Lower leg skin (tissue), 4 donors: ENCODE measurements around the gene PAQR4. TPM values are rescaled to one million over a fixed set of nuclear protein-coding genes. Genes with fewer than 3 reads are reported as not detected.

ENCODE experiments used
- DNase-seq, 2 donors: peaks; one replicate each; pipeline ENCODE4 v3.0.0-alpha.2; 2019; ENCODE audit warnings: low spot score in 2 of 2
- H3K4me3 ChIP-seq: fragments of 200-600 bp; sonication (generic); 2 replicates; pipeline ENCODE4 v1.5.1; 2017; ENCODE audit warnings: mild to moderate bottlenecking, low read depth; ENCODE audit not compliant: poor library complexity, severe bottlenecking
- CTCF ChIP-seq, 3 donors: fragments of 450-650 bp; IDR thresholded peaks; one replicate each; pipeline ENCODE4 v1.5.1; 2016; ENCODE audit warnings: antibody characterized with exemption in 3 of 3, mild to moderate bottlenecking in 3 of 3, moderate library complexity in 2 of 3
- POLR2A ChIP-seq, 2 donors: fragments of 450-650 bp; IDR thresholded peaks; one replicate each; pipeline ENCODE4 v1.6.1; 2016 to 2017; ENCODE audit warnings: antibody characterized with exemption in 2 of 2, mild to moderate bottlenecking in 1 of 2, moderate library complexity in 1 of 2
- WGBS, 2 donors: methylation state at CpG; one replicate each; pipeline ENCODE4 v1.1.5; 2018; 5-methylcytosine and 5-hydroxymethylcytosine counted together
- intact Hi-C: fragments of 100-400 bp; cut with DNase I; formaldehyde crosslinking; loops from one replicate; pipeline ENCODE4 v1.15.0; 2023; ENCODE audit warnings: low total_unique reads
- total RNA-seq, 4 donors: library from RNA; depleted of rRNA; stranded (reverse); fragments of >200 nt; gene quantifications; one replicate each; pipeline ENCODE4 v1.1.0, GENCODE V29; 2016

Gene PAQR4
- total RNA-seq, 4 donors from 2014 or later = 6.2 to 17.9 (median 10.6) TPM

GRCh38 chr16:2983706-2984136, 14.6 kb downstream of the PAQR4 start:
- WGBS, 2 donors = 9 to 16% methylated on average over 23 to 42 of the region's 42 CpGs
- no peak overlapping the region for H3K4me3 ChIP-seq
- no peak for TF ChIP-seq POLR2A (IDR thresholded peaks at IDR 0.05)
- no peak for TF ChIP-seq CTCF (IDR thresholded peaks at IDR 0.05)
- peak; percentile 68 to 95 for DNase-seq
- intact Hi-C loops = no loop called here

GRCh38 chr16:2985462-2985861, 16.3 kb downstream of the PAQR4 start:
- intact Hi-C loops = no loop called here
- no peak for DNase-seq
- TF ChIP-seq POLR2A (IDR thresholded peaks at IDR 0.05) = no peak
- no peak for TF ChIP-seq CTCF (IDR thresholded peaks at IDR 0.05)
- H3K4me3 ChIP-seq = no peak overlapping the region
- WGBS, 2 donors = 58 to 61% methylated on average over 9 of the region's 9 CpGs

GRCh38 chr16:2985893-2986355, 16.8 kb downstream of the PAQR4 start:
- no peak for TF ChIP-seq CTCF (IDR thresholded peaks at IDR 0.05)
- TF ChIP-seq POLR2A (IDR thresholded peaks at IDR 0.05) = no peak
- no peak for DNase-seq
- no peak overlapping the region for H3K4me3 ChIP-seq
- intact Hi-C loops = no loop called here
- WGBS, 2 donors = 50 to 72% methylated on average over 5 to 15 of the region's 15 CpGs

GRCh38 chr16:2986623-2987188, 17.6 kb downstream of the PAQR4 start:
- no peak for DNase-seq
- no peak overlapping the region for H3K4me3 ChIP-seq
- no peak for TF ChIP-seq CTCF (IDR thresholded peaks at IDR 0.05)
- TF ChIP-seq POLR2A (IDR thresholded peaks at IDR 0.05) = no peak
- intact Hi-C loops = no loop called here
- 59 to 64% methylated on average over 14 to 15 of the region's 17 CpGs for WGBS, 2 donors

- intact Hi-C loops = no loop called here
Measured at GRCh38 chr16:2987286-2987685, 18.1 kb downstream of the PAQR4 start.

More at GRCh38 chr16:2987286-2987685, 18.1 kb downstream of the PAQR4 start:
- no peak for TF ChIP-seq POLR2A (IDR thresholded peaks at IDR 0.05)
- no peak for TF ChIP-seq CTCF (IDR thresholded peaks at IDR 0.05)
- DNase-seq = no peak
- WGBS, 2 donors = 74 to 89% methylated on average over 6 of the region's 9 CpGs
- H3K4me3 ChIP-seq = no peak overlapping the region
